ENCODE data around the gene GREB1L. TPM values are rescaled to one million over a fixed set of nuclear protein-coding genes. Genes with fewer than 3 reads are reported as not detected.

GREB1L gene
- total and polyA plus RNA-seq, 2 donors (not counting 3 experiments of a cell fraction or from before 2014, with no cell fraction given): 0.22 to 0.41 TPM

GRCh38 chr18:21210278-21210677 lies 31.8 kb upstream of the GREB1L start:
- CTCF ChIA-PET: interaction anchor here (1.7 kb wide), 1 partner anchor 16 kb away, joined by 10 read pairs; no protein-coding TSS in a partner anchor

GRCh38 chr18:21210784-21211183 lies 31.2 kb upstream of the GREB1L start:
- no peaks in the 10 kb centered on the region for H3K9me1 ChIP-seq (replicated peaks; ENCODE audit: control insufficient read depth, extremely low read depth, insufficient read depth, low read length)
- TF ChIP-seq FOS (IDR thresholded peaks at IDR 0.05; ENCODE audit: borderline replicate concordance, insufficient read depth, low read length) (no peak), MYC (IDR thresholded peaks at IDR 0.05; ENCODE audit: low read depth, low read length) (no peak), POLR2A (IDR thresholded peaks at IDR 0.05; ENCODE audit: low read depth, low read length) (no peak), JUN (IDR thresholded peaks at IDR 0.05; ENCODE audit: borderline replicate concordance, insufficient read depth, insufficient read length, low read depth) (no peak), MAX (IDR thresholded peaks at IDR 0.05; ENCODE audit: insufficient read depth, insufficient read length) (no peak), POLR2AphosphoS5 (IDR thresholded peaks at IDR 0.05; ENCODE audit: insufficient read depth, low read depth, low read length) (no peak), EZH2 (IDR thresholded peaks at IDR 0.05; ENCODE audit: borderline replicate concordance, low read depth, low read length, severe bottlenecking) (no peak), GATA2 (IDR thresholded peaks at IDR 0.05; ENCODE audit: insufficient read depth, insufficient read length, low read depth, low read length) (no peak)
- TF ChIP-seq, protein P1, sequence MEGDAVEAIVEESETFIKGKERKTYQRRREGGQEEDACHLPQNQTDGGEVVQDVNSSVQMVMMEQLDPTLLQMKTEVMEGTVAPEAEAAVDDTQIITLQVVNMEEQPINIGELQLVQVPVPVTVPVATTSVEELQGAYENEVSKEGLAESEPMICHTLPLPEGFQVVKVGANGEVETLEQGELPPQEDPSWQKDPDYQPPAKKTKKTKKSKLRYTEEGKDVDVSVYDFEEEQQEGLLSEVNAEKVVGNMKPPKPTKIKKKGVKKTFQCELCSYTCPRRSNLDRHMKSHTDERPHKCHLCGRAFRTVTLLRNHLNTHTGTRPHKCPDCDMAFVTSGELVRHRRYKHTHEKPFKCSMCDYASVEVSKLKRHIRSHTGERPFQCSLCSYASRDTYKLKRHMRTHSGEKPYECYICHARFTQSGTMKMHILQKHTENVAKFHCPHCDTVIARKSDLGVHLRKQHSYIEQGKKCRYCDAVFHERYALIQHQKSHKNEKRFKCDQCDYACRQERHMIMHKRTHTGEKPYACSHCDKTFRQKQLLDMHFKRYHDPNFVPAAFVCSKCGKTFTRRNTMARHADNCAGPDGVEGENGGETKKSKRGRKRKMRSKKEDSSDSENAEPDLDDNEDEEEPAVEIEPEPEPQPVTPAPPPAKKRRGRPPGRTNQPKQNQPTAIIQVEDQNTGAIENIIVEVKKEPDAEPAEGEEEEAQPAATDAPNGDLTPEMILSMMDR (IDR thresholded peaks at IDR 0.05; ENCODE audit: extremely low read depth in 1 of 2, insufficient read depth in 1 of 2, low read depth in 1 of 2, low read length in 2 of 2): no peak
- intact Hi-C loops (cut with micrococcal nuclease) (no loop called here), dilution Hi-C loops (cut with MboI; ENCODE audit: extremely low pct_ligation_motif_present, low sequenced_read_pairs) (no loop called here)
- no peaks in the 10 kb centered on the region for H3K4me1 ChIP-seq (ENCODE audit: control insufficient read depth, extremely low read depth, insufficient read depth, low read length)
- no peaks in the 10 kb centered on the region for H3K79me2 ChIP-seq (ENCODE audit: control insufficient read depth, insufficient read depth, low read length)
- no peak overlapping the region for H3K9ac ChIP-seq (replicated peaks; ENCODE audit: extremely low read depth, insufficient read depth, low read length)
- ChIA-PET POLR2A (no interaction called here), CTCF (interaction anchor here (1.0 to 1.7 kb wide), 3 partner anchors 16 to 239 kb away, joined by 5 to 10 read pairs (median 6); no protein-coding TSS in a partner anchor)
- H3K36me3 ChIP-seq (ENCODE audit: control insufficient read depth in 2 of 2, extremely low read depth in 1 of 2, insufficient read depth in 2 of 2, low read length in 2 of 2): no peaks in the 10 kb centered on the region
- no peak overlapping the region for H3K4me2 ChIP-seq (ENCODE audit: insufficient read depth, low read length)
- no peak overlapping the region for H3K4me3 ChIP-seq (replicated peaks in 1 of 3; ENCODE audit: insufficient read depth in 1 of 3, low read depth in 1 of 3, low read length in 3 of 3)
- no peaks in the 10 kb centered on the region for H4K20me1 ChIP-seq (replicated peaks; ENCODE audit: control insufficient read depth, extremely low read depth, insufficient read depth, low read length)
- no peaks in the 10 kb centered on the region for H3K9me3 ChIP-seq (replicated peaks; ENCODE audit: control insufficient read depth, insufficient read depth, low read length)
- FAIRE-seq (no peak), DNase-seq (ENCODE audit: low read depth, low spot score) (no peak)
- no peak overlapping the region for H3K27ac ChIP-seq (ENCODE audit: insufficient read depth, low read depth, low read length)
- no peak overlapping the region for H2AFZ ChIP-seq (ENCODE audit: low read depth, low read length)
- no peaks in the 10 kb centered on the region for H3K27me3 ChIP-seq (ENCODE audit: control insufficient read depth in 2 of 2, insufficient read depth in 2 of 2, low read length in 2 of 2)
- BruUV-seq (replicated peaks): no TSS peak

More at GRCh38 chr18:21210278-21210677, 31.8 kb upstream of the GREB1L start:
- Histone ChIP-seq H2AFZ (ENCODE audit: low read depth, low read length) (no peak overlapping the region), H3K4me3 (replicated peaks in 1 of 3; ENCODE audit: insufficient read depth in 1 of 3, low read depth in 1 of 3, low read length in 3 of 3) (no peak overlapping the region), H3K4me1 (ENCODE audit: control insufficient read depth, extremely low read depth, insufficient read depth, low read length) (no peaks in the 10 kb centered on the region), H4K20me1 (replicated peaks; ENCODE audit: control insufficient read depth, extremely low read depth, insufficient read depth, low read length) (no peaks in the 10 kb centered on the region), H3K27me3 (ENCODE audit: control insufficient read depth in 2 of 2, insufficient read depth in 2 of 2, low read length in 2 of 2) (no peaks in the 10 kb centered on the region), H3K27ac (ENCODE audit: insufficient read depth, low read depth, low read length) (no peak overlapping the region), H3K9me3 (replicated peaks; ENCODE audit: control insufficient read depth, insufficient read depth, low read length) (no peaks in the 10 kb centered on the region), H3K9me1 (replicated peaks; ENCODE audit: control insufficient read depth, extremely low read depth, insufficient read depth, low read length) (no peaks in the 10 kb centered on the region), H3K79me2 (ENCODE audit: control insufficient read depth, insufficient read depth, low read length) (no peaks in the 10 kb centered on the region), H3K4me2 (ENCODE audit: insufficient read depth, low read length) (no peak overlapping the region), H3K9ac (replicated peaks; ENCODE audit: extremely low read depth, insufficient read depth, low read length) (no peak overlapping the region), H3K36me3 (ENCODE audit: control insufficient read depth in 2 of 2, extremely low read depth in 1 of 2, insufficient read depth in 2 of 2, low read length in 2 of 2) (no peaks in the 10 kb centered on the region)
- no peak for DNase-seq (ENCODE audit: low read depth, low spot score)
- dilution Hi-C loops (cut with MboI; ENCODE audit: extremely low pct_ligation_motif_present, low sequenced_read_pairs) (no loop called here), intact Hi-C loops (cut with micrococcal nuclease) (no loop called here)
- FAIRE-seq: no peak
- TF ChIP-seq EZH2 (IDR thresholded peaks at IDR 0.05; ENCODE audit: borderline replicate concordance, low read depth, low read length, severe bottlenecking) (no peak), JUN (IDR thresholded peaks at IDR 0.05; ENCODE audit: borderline replicate concordance, insufficient read depth, insufficient read length, low read depth) (no peak), MYC (IDR thresholded peaks at IDR 0.05; ENCODE audit: low read depth, low read length) (no peak), POLR2AphosphoS5 (IDR thresholded peaks at IDR 0.05; ENCODE audit: insufficient read depth, low read depth, low read length) (no peak)
- BruUV-seq (replicated peaks): no TSS peak
- POLR2A ChIA-PET: no interaction called here
